ENCODE measurements around the gene ALG10B. TPM values are rescaled to one million over a fixed set of nuclear protein-coding genes. Genes with fewer than 3 reads are reported as not detected.

Gene ALG10B
- total and polyA plus RNA-seq, 2 of the 4 experiments (the other 2 are of a cell fraction), result 2.9 to 3.6 TPM

DNA sequence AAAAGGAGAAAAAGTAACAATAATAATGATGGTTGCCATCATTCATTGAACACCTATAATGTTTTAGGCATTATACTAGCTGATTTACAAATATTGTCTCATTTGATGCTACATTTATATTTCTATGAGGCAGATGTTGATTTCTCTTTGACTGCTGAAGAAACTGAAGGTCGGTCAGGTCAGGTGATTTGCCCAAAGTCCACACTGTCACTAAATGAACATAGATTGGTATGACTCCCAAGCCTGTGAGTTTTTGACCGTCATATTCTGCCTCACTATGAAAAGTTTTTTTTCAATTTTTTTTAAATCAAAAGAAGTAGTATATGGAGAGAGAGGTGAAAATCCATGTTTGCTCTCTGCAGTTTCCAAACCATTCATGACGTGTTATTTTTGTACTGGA lies 10.8 kb downstream of the ALG10B start:
- Histone ChIP-seq H3K56ac (ENCODE audit: extremely low read depth, insufficient read depth, low read length) (no peak overlapping the region), H3K27me3 (ENCODE audit: control insufficient read depth, insufficient read depth, low read length) (no peaks in the 10 kb centered on the region), H2BK120ac (ENCODE audit: low read depth, low read length) (no peak overlapping the region), H3K9me1 (ENCODE audit: insufficient read depth, low read length) (no peaks in the 10 kb centered on the region), H2BK20ac (ENCODE audit: low read depth, low read length) (no peak overlapping the region), H2BK15ac (ENCODE audit: low read depth, low read length) (no peak overlapping the region), H2AK9ac (replicated peaks; ENCODE audit: low read depth, low read length, poor library complexity) (no peak overlapping the region), H3K4me3 (ENCODE audit: insufficient read depth, low read depth, low read length) (no peak overlapping the region), H3K18ac (ENCODE audit: low read depth, low read length) (no peak overlapping the region), H3K9ac (ENCODE audit: low read depth, low read length) (no peak overlapping the region), H2AK5ac (ENCODE audit: low read depth, low read length) (no peak overlapping the region), H3K79me1 (ENCODE audit: low read depth in 1 of 2, low read length in 2 of 2) (no peaks in the 10 kb centered on the region), H2AFZ (replicated peaks; ENCODE audit: low read length, poor library complexity) (no peak overlapping the region), H3K23ac (ENCODE audit: low read depth, low read length) (no peak overlapping the region), H3K4me2 (ENCODE audit: low read depth, low read length) (no peak overlapping the region), H3K14ac (replicated peaks; ENCODE audit: low read depth, low read length) (no peak overlapping the region), H4K91ac (ENCODE audit: insufficient read depth, low read depth, low read length) (no peak overlapping the region), H3K9me3 (ENCODE audit: control insufficient read depth, insufficient read depth, low read length) (no peaks in the 10 kb centered on the region), H4K20me1 (ENCODE audit: insufficient read depth, low read length) (no peaks in the 10 kb centered on the region), H3K36me3 (ENCODE audit: control insufficient read depth, insufficient read depth, low read length) (no peaks in the 10 kb centered on the region), H3K4ac (ENCODE audit: low read depth, low read length) (no peak overlapping the region), H4K8ac (ENCODE audit: low read depth in 2 of 2, low read length in 2 of 2) (no peak overlapping the region), H3K4me1 (ENCODE audit: control insufficient read depth, insufficient read depth, low read length) (no peaks in the 10 kb centered on the region), H3K27ac (ENCODE audit: insufficient read depth, low read length) (no peak overlapping the region), H2BK5ac (ENCODE audit: low read depth, low read length, poor library complexity, severe bottlenecking) (no peak overlapping the region), H4K5ac (ENCODE audit: low read depth, low read length) (no peak overlapping the region)
- no peak for ATAC-seq (ENCODE audit: low read depth)
- DNase-seq, result no peak
- no TSS peak for BruUV-seq (replicated peaks)
- dilution Hi-C loops (cut with HindIII; ENCODE audit: low sequenced_read_pairs, unreplicated experiment) (no loop called here), in situ Hi-C loops (cut with MboI; ENCODE audit: low sequenced_read_pairs) (loop anchor here (10.0 kb wide), 1 partner anchor 947 kb away; no protein-coding TSS in a partner anchor), intact Hi-C loops (cut with micrococcal nuclease) (loop anchor here (5.0 kb wide), 2 partner anchors 775 to 1665 kb away; no protein-coding TSS in a partner anchor)
- WGBS, 2 experiments (ENCODE audit: extremely low coverage in 2 of 2, insufficient read length in 1 of 2), result no CpG with 5 or more reads among the region's 3 CpGs
- ChIA-PET CTCF (interaction anchor here (1.5 kb wide), 1 partner anchor 946 kb away, joined by 3 read pairs; no protein-coding TSS in a partner anchor), POLR2A (ENCODE audit: unreplicated experiment) (no interaction called here)
- TF ChIP-seq MAZ (IDR thresholded peaks at IDR 0.05; ENCODE audit: borderline replicate concordance, low read depth, low read length) (no peak), CHD1 (IDR thresholded peaks at IDR 0.05; ENCODE audit: low read depth, low read length) (no peak), POLR2A (IDR thresholded peaks at IDR 0.05; ENCODE audit: low read depth, low read length) (no peak), SMC3 (IDR thresholded peaks at IDR 0.05; ENCODE audit: low read depth, low read length) (no peak), NFE2L2 (IDR thresholded peaks at IDR 0.05; ENCODE audit: low read depth, low read length) (no peak)
- TF ChIP-seq, protein P1, sequence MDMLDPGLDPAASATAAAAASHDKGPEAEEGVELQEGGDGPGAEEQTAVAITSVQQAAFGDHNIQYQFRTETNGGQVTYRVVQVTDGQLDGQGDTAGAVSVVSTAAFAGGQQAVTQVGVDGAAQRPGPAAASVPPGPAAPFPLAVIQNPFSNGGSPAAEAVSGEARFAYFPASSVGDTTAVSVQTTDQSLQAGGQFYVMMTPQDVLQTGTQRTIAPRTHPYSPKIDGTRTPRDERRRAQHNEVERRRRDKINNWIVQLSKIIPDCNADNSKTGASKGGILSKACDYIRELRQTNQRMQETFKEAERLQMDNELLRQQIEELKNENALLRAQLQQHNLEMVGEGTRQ (IDR thresholded peaks at IDR 0.05; ENCODE audit: low read depth, low read length), result no peak
